SH-SY5Y (cell line): Measurements from ENCODE around the gene TBPL2.

Source experiments
- GATA2 ChIP-seq: IDR thresholded peaks from 2 replicates; pipeline ENCODE4 v1.6.1; 2011; ENCODE audit warnings: mild to moderate bottlenecking, low read depth, low read length
- GATA3 ChIP-seq: IDR thresholded peaks from 2 replicates; pipeline ENCODE4 v1.6.1; 2011; ENCODE audit warnings: low read depth, mild to moderate bottlenecking, low read length, moderate library complexity

DNA sequence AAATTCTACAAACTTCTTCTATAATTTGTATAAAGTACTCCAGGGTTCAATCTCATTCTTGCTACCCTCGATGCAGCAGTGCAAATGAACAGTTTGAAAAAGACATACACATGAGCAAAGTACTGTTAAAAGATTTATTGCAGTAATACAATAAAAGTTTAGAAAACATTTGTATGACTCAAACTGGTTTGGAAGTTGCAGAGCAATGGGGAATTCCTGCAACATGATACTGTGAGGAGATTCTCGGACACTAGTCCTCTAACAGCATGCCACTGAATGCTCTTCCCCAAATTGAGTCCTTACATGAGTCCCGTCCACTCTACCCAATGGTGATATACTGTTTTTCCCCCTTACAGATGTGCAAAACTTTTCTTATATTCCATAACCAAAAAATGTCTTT, 74.1 kb downstream of the TBPL2 start:
- TF ChIP-seq GATA2 (no peak), GATA3 (no peak)
